Endothelial cell of umbilical vein (primary cell): ENCODE results near the gene CHTOP. TPM values are rescaled to one million over a fixed set of nuclear protein-coding genes. Genes with fewer than 3 reads are reported as not detected.
A peak's percentile ranks its signal among the peaks of the same experiment; 100 is the strongest.

Experiments used
- BruUV-seq: library from RNA; stranded (reverse); fragments of 400-500 nt; replicated peaks from 2 replicates; lab custom pipeline; 2021; lab: Mats Ljungman, UMichigan
- CTCF ChIA-PET: fragments of 300-600, 350-600 bp; sonication (Branson Sonifier 250); formaldehyde crosslinking; loops from one replicate; lab custom pipeline; 2021; ENCODE audit warnings: antibody characterized with exemption, inconsistent platforms; lab: Charles Lee
- POLR2A ChIA-PET: fragments of 300-600, 350-600 bp; sonication (Branson Sonifier 250); formaldehyde crosslinking; loops from one replicate; lab custom pipeline; 2021; ENCODE audit warnings: antibody characterized with exemption, inconsistent platforms; lab: Charles Lee
- DNase-seq: peaks from one replicate; pipeline ENCODE4 v3.0.0-alpha.2; 2011; ENCODE audit warnings: low read depth, low spot score
- FAIRE-seq: peaks from 2 replicates; lab custom pipeline; 2011; peaks lifted over from hg19 to GRCh38; lab: Jason Lieb, UNC
- H2AFZ ChIP-seq: 2 replicates; pipeline ENCODE4 v1.6.0; 2012; ENCODE audit warnings: low read depth, low read length, control low read depth, inconsistent platforms
- H3K27ac ChIP-seq: 2 replicates; pipeline ENCODE4 v1.5.1; 2011; ENCODE audit warnings: low read depth, mild to moderate bottlenecking, control low read depth, low read length, moderate library complexity; ENCODE audit not compliant: insufficient read depth
- H3K27me3 ChIP-seq, 2 experiments: 2 replicates each; pipeline versions ENCODE4 v1.6.0 to v1.6.1; 2011; ENCODE audit warnings: low read length in 2 of 2, mixed read lengths in 1 of 2; ENCODE audit not compliant: control insufficient read depth in 2 of 2, insufficient read depth in 2 of 2
- H3K36me3 ChIP-seq, 2 experiments: 2 replicates in 1 of 2; 3 replicates in 1 of 2; pipeline ENCODE4 v1.5.1; 2011; ENCODE audit warnings: low read length in 2 of 2, mild to moderate bottlenecking in 1 of 2, moderate library complexity in 1 of 2; ENCODE audit not compliant: control insufficient read depth in 2 of 2, insufficient read depth in 2 of 2; ENCODE audit errors: extremely low read depth in 1 of 2
- H3K4me1 ChIP-seq: 3 replicates; pipeline ENCODE4 v1.5.1; 2011; ENCODE audit warnings: mild to moderate bottlenecking, low read length; ENCODE audit not compliant: control insufficient read depth, insufficient read depth; ENCODE audit errors: extremely low read depth
- H3K4me2 ChIP-seq: 2 replicates; pipeline ENCODE4 v1.6.1; 2011; ENCODE audit warnings: low read length, control low read depth, mixed read lengths; ENCODE audit not compliant: insufficient read depth
- H3K4me3 ChIP-seq, 3 experiments: fragments of 200-600 bp in 1 of 3; sonication (generic), shearing (Covaris generic) in 1 of 3; replicated peaks in 1 of 3; 2 replicates each; pipeline ENCODE4 v1.5.1; 2011 to 2016; ENCODE audit warnings: control low read depth in 3 of 3, low read length in 3 of 3, mild to moderate bottlenecking in 2 of 3, inconsistent platforms in 1 of 3, low read depth in 1 of 3, moderate library complexity in 1 of 3; ENCODE audit not compliant: insufficient read depth in 1 of 3
- H3K79me2 ChIP-seq: 2 replicates; pipeline ENCODE4 v1.6.0; 2012; ENCODE audit warnings: low read length, inconsistent platforms; ENCODE audit not compliant: control insufficient read depth, insufficient read depth
- H3K9ac ChIP-seq: replicated peaks from 2 replicates; pipeline ENCODE3; 2011; ENCODE audit warnings: low read length, control low read depth; ENCODE audit not compliant: insufficient read depth; ENCODE audit errors: extremely low read depth
- H3K9me1 ChIP-seq: replicated peaks from 3 replicates; pipeline ENCODE4 v1.6.0; 2011; ENCODE audit warnings: mild to moderate bottlenecking, low read length; ENCODE audit not compliant: control insufficient read depth, insufficient read depth; ENCODE audit errors: extremely low read depth
- H3K9me3 ChIP-seq: replicated peaks from 2 replicates; pipeline ENCODE4 v1.5.1; 2012; ENCODE audit warnings: low read length, inconsistent platforms; ENCODE audit not compliant: control insufficient read depth, insufficient read depth
- H4K20me1 ChIP-seq: replicated peaks from 2 replicates; pipeline ENCODE3; 2011; ENCODE audit warnings: mild to moderate bottlenecking, low read length; ENCODE audit not compliant: control insufficient read depth, insufficient read depth; ENCODE audit errors: extremely low read depth
- EZH2 ChIP-seq: IDR thresholded peaks from 2 replicates; pipeline ENCODE4 v1.6.1; 2012; ENCODE audit warnings: borderline replicate concordance, low read depth, mild to moderate bottlenecking, moderate library complexity, low read length, inconsistent platforms; ENCODE audit not compliant: severe bottlenecking
- FOS ChIP-seq: IDR thresholded peaks from 2 replicates; pipeline ENCODE4 v1.6.1; 2011; ENCODE audit warnings: mild to moderate bottlenecking, low read length, moderate library complexity, borderline replicate concordance; ENCODE audit not compliant: insufficient read depth
- GATA2 ChIP-seq: IDR thresholded peaks from 2 replicates; pipeline ENCODE4 v1.7.0; 2011; ENCODE audit warnings: low read depth, mild to moderate bottlenecking, moderate library complexity, mixed read lengths, low read length; ENCODE audit not compliant: insufficient read length, insufficient read depth
- JUN ChIP-seq: IDR thresholded peaks from 2 replicates; pipeline ENCODE4 v1.6.1; 2011; ENCODE audit warnings: borderline replicate concordance, low read depth; ENCODE audit not compliant: insufficient read length, insufficient read depth
- MYC ChIP-seq: IDR thresholded peaks from one replicate; pipeline ENCODE4 v1.6.1; 2011; ENCODE audit warnings: mild to moderate bottlenecking, low read depth, low read length
- POLR2A ChIP-seq: IDR thresholded peaks from 2 replicates; pipeline ENCODE4 v1.6.1; 2012; ENCODE audit warnings: low read depth, mild to moderate bottlenecking, control low read depth, low read length
- POLR2AphosphoS5 ChIP-seq: IDR thresholded peaks from 2 replicates; pipeline ENCODE4 v1.6.1; 2012; ENCODE audit warnings: low read depth, mild to moderate bottlenecking, control low read depth, low read length, moderate library complexity; ENCODE audit not compliant: insufficient read depth
- dilution Hi-C: fragments of 300-500 bp; cut with MboI; formaldehyde crosslinking; loops from one replicate; pipeline ENCODE4 v1.15.0; 2019; ENCODE audit warnings: low sequenced_read_pairs; ENCODE audit not compliant: extremely low pct_ligation_motif_present
- intact Hi-C: fragments of 100-400 bp; cut with micrococcal nuclease; formaldehyde crosslinking; loops from one replicate; pipeline ENCODE4 v1.10.0; 2022
- polyA plus RNA-seq, 4 experiments: library from polyadenylated mRNA; depleted of rRNA in 3 of 4; stranded (reverse) in 3 of 4; unstranded in 1 of 4; fragments of >200 nt; gene quantifications; 2 replicates each; pipeline versions ENCODE4 v1.2.1 to v1.2.3, GENCODE V29; 2011 to 2012; ENCODE audit warnings: missing spikeins in 1 of 4
- total RNA-seq: library from RNA; stranded (reverse); gene quantifications from 2 replicates; pipeline ENCODE4 v1.2.3, GENCODE V29; 2021
- TF ChIP-seq, protein P1 (sequence below): IDR thresholded peaks from 2 replicates; pipeline ENCODE4 v1.6.1; 2011; ENCODE audit not compliant: insufficient read depth, insufficient read length
- TF ChIP-seq, protein P2 (sequence below), 2 donors: IDR thresholded peaks; 1 replicate in 1 of 2; 2 replicates in 1 of 2; pipeline ENCODE4 v1.5.1; 2011; ENCODE audit warnings: low read length in 2 of 2, mild to moderate bottlenecking in 2 of 2, moderate library complexity in 2 of 2, control low read depth in 1 of 2, inconsistent platforms in 1 of 2, low read depth in 1 of 2; ENCODE audit not compliant: insufficient read depth in 1 of 2; ENCODE audit errors: extremely low read depth in 1 of 2

Gene CHTOP
- total and polyA plus RNA-seq, 2 donors (not counting 3 experiments of a cell fraction or from before 2014, with no cell fraction given): 62.0 to 74.4 TPM

GRCh38 chr1:153652805-153653500 lies 19.1 kb downstream of the CHTOP start:
- dilution Hi-C loops: no loop called here

More at GRCh38 chr1:153652805-153653500, 19.1 kb downstream of the CHTOP start:
- FAIRE-seq (peak; percentile 78), DNase-seq (peak; percentile 34)
- TF ChIP-seq POLR2AphosphoS5 (no peak), POLR2A (no peak), MYC (no peak), JUN (no peak), GATA2 (no peak), EZH2 (no peak), FOS (no peak)
- TF ChIP-seq, protein P1, sequence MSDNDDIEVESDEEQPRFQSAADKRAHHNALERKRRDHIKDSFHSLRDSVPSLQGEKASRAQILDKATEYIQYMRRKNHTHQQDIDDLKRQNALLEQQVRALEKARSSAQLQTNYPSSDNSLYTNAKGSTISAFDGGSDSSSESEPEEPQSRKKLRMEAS: no peak
- TF ChIP-seq, protein P2, sequence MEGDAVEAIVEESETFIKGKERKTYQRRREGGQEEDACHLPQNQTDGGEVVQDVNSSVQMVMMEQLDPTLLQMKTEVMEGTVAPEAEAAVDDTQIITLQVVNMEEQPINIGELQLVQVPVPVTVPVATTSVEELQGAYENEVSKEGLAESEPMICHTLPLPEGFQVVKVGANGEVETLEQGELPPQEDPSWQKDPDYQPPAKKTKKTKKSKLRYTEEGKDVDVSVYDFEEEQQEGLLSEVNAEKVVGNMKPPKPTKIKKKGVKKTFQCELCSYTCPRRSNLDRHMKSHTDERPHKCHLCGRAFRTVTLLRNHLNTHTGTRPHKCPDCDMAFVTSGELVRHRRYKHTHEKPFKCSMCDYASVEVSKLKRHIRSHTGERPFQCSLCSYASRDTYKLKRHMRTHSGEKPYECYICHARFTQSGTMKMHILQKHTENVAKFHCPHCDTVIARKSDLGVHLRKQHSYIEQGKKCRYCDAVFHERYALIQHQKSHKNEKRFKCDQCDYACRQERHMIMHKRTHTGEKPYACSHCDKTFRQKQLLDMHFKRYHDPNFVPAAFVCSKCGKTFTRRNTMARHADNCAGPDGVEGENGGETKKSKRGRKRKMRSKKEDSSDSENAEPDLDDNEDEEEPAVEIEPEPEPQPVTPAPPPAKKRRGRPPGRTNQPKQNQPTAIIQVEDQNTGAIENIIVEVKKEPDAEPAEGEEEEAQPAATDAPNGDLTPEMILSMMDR (IDR thresholded peaks at IDR 0.05; ENCODE audit: extremely low read depth in 1 of 2, insufficient read depth in 1 of 2, low read depth in 1 of 2, low read length in 2 of 2): no peak
- H3K79me2 ChIP-seq: no peaks in the 10 kb centered on the region
- peak overlapping the region; percentile 29 for H2AFZ ChIP-seq
- BruUV-seq: no TSS peak
- no peaks in the 10 kb centered on the region for H4K20me1 ChIP-seq
- no peak overlapping the region for H3K4me2 ChIP-seq
- POLR2A ChIA-PET: interaction anchor here (0.8 to 1.0 kb wide), 2 partner anchors 15 to 19 kb away, joined by 3 to 6 read pairs; partner anchors contain the start of gene CHTOP
- H3K27me3 ChIP-seq: no peaks in the 10 kb centered on the region
- H3K9ac ChIP-seq: no peak overlapping the region
- no peaks in the 10 kb centered on the region for H3K36me3 ChIP-seq
- H3K9me1 ChIP-seq: no peaks in the 10 kb centered on the region
- no peaks in the 10 kb centered on the region for H3K9me3 ChIP-seq
- no peak overlapping the region for H3K4me3 ChIP-seq
- H3K4me1 ChIP-seq: peaks cover 8% of the 10 kb centered on the region
- CTCF ChIA-PET: interaction anchor here (0.9 to 2.7 kb wide), 6 partner anchors 9 to 142 kb away, joined by 3 to 9 read pairs (median 4); partner anchors contain the start of genes CHTOP and S100A13
- no peak overlapping the region for H3K27ac ChIP-seq
- intact Hi-C loops: no loop called here
